GM12878 (cell line): ENCODE results near the gene CHN1. TPM values are rescaled to one million over a fixed set of nuclear protein-coding genes. Genes with fewer than 3 reads are reported as not detected.

Source experiments
- ATAC-seq: fragments of 200-7000 bp; cut with Tn5 transposase; 3 replicates; pipeline ENCODE4 v1.9.1; 2020; ENCODE audit warnings: mild to moderate bottlenecking, moderate library complexity
- BruUV-seq: library from RNA; stranded (reverse); fragments of 400-500 nt; replicated peaks from 2 replicates; lab custom pipeline; 2021; lab: Mats Ljungman, UMichigan
- CTCF ChIA-PET: fragments of 300-600 bp; sonication (Branson Sonifier 250); formaldehyde crosslinking; extraction: SDS; loops from one replicate; lab custom pipeline; 2021; ENCODE audit warnings: inconsistent platforms; lab: Yijun Ruan, JAX
- POLR2A ChIA-PET: fragments of 350-600 bp; formaldehyde crosslinking; extraction: SDS; loops from one replicate; lab custom pipeline; 2021; ENCODE audit warnings: inconsistent platforms; lab: Charles Lee
- RAD21 ChIA-PET: fragments of 300-600 bp; sonication (Branson Sonifier 250); formaldehyde crosslinking; loops from one replicate; lab custom pipeline; 2023; ENCODE audit warnings: antibody characterized with exemption; ENCODE audit not compliant: unreplicated experiment; lab: Charles Lee
- SMC1A ChIA-PET: fragments of 300-600 bp; sonication (Branson Sonifier 250); formaldehyde crosslinking; loops from one replicate; lab custom pipeline; 2023; ENCODE audit not compliant: unreplicated experiment, uncharacterized antibody; lab: Charles Lee
- DNase-seq: peaks from one replicate; pipeline ENCODE4 v3.0.0-alpha.2; 2011; ENCODE audit warnings: low read depth, low spot score
- FAIRE-seq: peaks from 3 replicates; lab custom pipeline; 2011; peaks lifted over from hg19 to GRCh38; lab: Jason Lieb, UNC
- H2AFZ ChIP-seq: 2 replicates; pipeline ENCODE4 v1.6.0; 2011; ENCODE audit warnings: low read depth, low read length, control low read depth; ENCODE audit not compliant: control insufficient read depth
- H3K27ac ChIP-seq: 2 replicates; pipeline ENCODE4 v1.5.1; 2011; ENCODE audit warnings: control low read depth; ENCODE audit not compliant: control insufficient read depth, insufficient read depth
- H3K27me3 ChIP-seq, 2 experiments: replicated peaks in 1 of 2; 2 replicates each; pipeline versions ENCODE4 v1.6.0 to v1.6.1; 2011; ENCODE audit warnings: low read length in 1 of 2; ENCODE audit not compliant: control insufficient read depth in 2 of 2, insufficient read depth in 2 of 2
- H3K36me3 ChIP-seq, 2 experiments: 2 replicates each; pipeline ENCODE4 v1.5.1; 2011; ENCODE audit warnings: low read length in 1 of 2; ENCODE audit not compliant: control insufficient read depth in 2 of 2, insufficient read depth in 2 of 2
- H3K4me1 ChIP-seq: 2 replicates; pipeline ENCODE4 v1.6.1; 2011; ENCODE audit warnings: mild to moderate bottlenecking, low read length, moderate library complexity, mixed read lengths; ENCODE audit not compliant: control insufficient read depth, insufficient read depth
- H3K4me2 ChIP-seq: 2 replicates; pipeline ENCODE4 v1.6.0; 2011; ENCODE audit warnings: control low read depth; ENCODE audit not compliant: control insufficient read depth, insufficient read depth
- H3K4me3 ChIP-seq: fragments of 200-600 bp; sonication (generic); 2 replicates; pipeline ENCODE4 v1.5.1; 2016
- H3K79me2 ChIP-seq: 2 replicates; pipeline ENCODE4 v1.6.0; 2011; ENCODE audit warnings: low read length; ENCODE audit not compliant: control insufficient read depth, insufficient read depth
- H3K9ac ChIP-seq: 2 replicates; pipeline ENCODE4 v1.8.0; 2011; ENCODE audit warnings: low read length, control low read depth, mixed read lengths; ENCODE audit not compliant: control insufficient read depth, insufficient read depth
- H3K9me3 ChIP-seq: replicated peaks from 3 replicates; pipeline ENCODE4 v1.5.1; 2011; ENCODE audit warnings: mild to moderate bottlenecking, low read length; ENCODE audit not compliant: control insufficient read depth, insufficient read depth
- H4K20me1 ChIP-seq: 2 replicates; pipeline ENCODE4 v1.6.0; 2011; ENCODE audit not compliant: control insufficient read depth, insufficient read depth
- ASH2L ChIP-seq: fragments of 300-600, 200-600 bp; sonication (generic); IDR thresholded peaks from 2 replicates; pipeline ENCODE4 v1.6.1; 2017; ENCODE audit warnings: low read depth, mild to moderate bottlenecking, borderline replicate concordance
- CBX5 ChIP-seq: sonication (generic); IDR thresholded peaks from 2 replicates; pipeline ENCODE4 v1.6.1; 2016; ENCODE audit warnings: low read depth, moderate library complexity, mild to moderate bottlenecking, inconsistent platforms
- CHD1 ChIP-seq: IDR thresholded peaks from 2 replicates; pipeline ENCODE4 v1.6.1; 2012; ENCODE audit warnings: low read depth, low read length, improper control_type of control experiment
- CHD2 ChIP-seq: IDR thresholded peaks from 2 replicates; pipeline ENCODE4 v1.6.1; 2011; ENCODE audit warnings: low read depth, low read length, improper control_type of control experiment, borderline replicate concordance
- HDAC6 ChIP-seq: fragments of 200-600 bp; sonication (generic); IDR thresholded peaks from one replicate; pipeline ENCODE4 v1.8.0; 2017; ENCODE audit warnings: antibody characterized with exemption; ENCODE audit not compliant: unreplicated experiment
- LARP7 ChIP-seq: fragments of 450-650 bp; IDR thresholded peaks from 2 replicates; pipeline ENCODE4 v1.6.1; 2017; ENCODE audit warnings: mild to moderate bottlenecking
- NR2C2 ChIP-seq: IDR thresholded peaks from 2 replicates; pipeline ENCODE4 v1.6.1; 2011; ENCODE audit warnings: borderline replicate concordance, low read depth; ENCODE audit not compliant: control insufficient read depth, insufficient read length
- RB1 ChIP-seq: fragments of 450-650 bp; formaldehyde crosslinking; IDR thresholded peaks from 2 replicates; pipeline ENCODE4 v1.6.1; 2017; ENCODE audit warnings: mild to moderate bottlenecking, borderline replicate concordance
- STAT3 ChIP-seq: IDR thresholded peaks from 2 replicates; pipeline ENCODE4 v1.6.1; 2011; ENCODE audit warnings: low read depth, low read length, improper control_type of control experiment
- TBL1XR1 ChIP-seq: IDR thresholded peaks from 2 replicates; pipeline ENCODE4 v1.6.1; 2012; ENCODE audit warnings: low read depth, low read length, improper control_type of control experiment
- WGBS: methylation state at CpG from one replicate; pipeline ENCODE4 v1.1.6; 2016; ENCODE audit warnings: low lambda C conversion rate; ENCODE audit not compliant: insufficient replicate concordance, insufficient coverage; ENCODE audit errors: missing lambda C conversion rate; 5-methylcytosine and 5-hydroxymethylcytosine counted together
- in situ Hi-C: fragments of 300-500 bp; cut with MboI; formaldehyde crosslinking; loops from 9 replicates; pipeline ENCODE4 v1.14.3; 2018; ENCODE audit warnings: mixed read lengths
- intact Hi-C: fragments of 100-400 bp; cut with micrococcal nuclease; formaldehyde crosslinking; loops from one replicate; pipeline ENCODE4 v1.14.2; 2022; ENCODE audit not compliant: unreplicated experiment
- polyA plus RNA-seq, 11 experiments: library from polyadenylated mRNA; depleted of rRNA in 4 of 11; unstranded in 6 of 11; stranded (reverse) in 5 of 11; fragments of >200 nt; fragmentation: Nextera tagmentation in 4 of 11; fragmentation: Illumina TruSeq in 1 of 11; extraction: Ambion mirVana in 4 of 11; extraction: Trizol in 1 of 11; gene quantifications; 1 replicate in 1 of 11; 2 replicates in 10 of 11; pipeline versions ENCODE4 v1.2.1 to v1.2.3, GENCODE V29; 2011 to 2016; ENCODE audit warnings: inconsistent platforms in 2 of 11, missing spikeins in 2 of 11, low read depth in 1 of 11
- total RNA-seq, 4 experiments: library from RNA; depleted of rRNA in 3 of 4; stranded (reverse); fragments of >200 nt in 3 of 4; fragmentation: Illumina TruSeq in 1 of 4; extraction: Trizol in 1 of 4; gene quantifications; 2 replicates each; pipeline versions ENCODE4 v1.2.1 to v1.2.3, GENCODE V29; 2013 to 2021
- TF ChIP-seq, protein P1 (sequence below), 3 experiments: IDR thresholded peaks in 2 of 3; conservative IDR thresholded peaks in 1 of 3; 2 replicates each; pipeline ENCODE4 v1.5.1; 2011; ENCODE audit warnings: low read depth in 3 of 3, low read length in 3 of 3, mild to moderate bottlenecking in 3 of 3, control low read depth in 2 of 3, moderate library complexity in 2 of 3, inconsistent platforms in 1 of 3, mixed read lengths in 1 of 3; ENCODE audit not compliant: control insufficient read depth in 2 of 3, insufficient read depth in 1 of 3; ENCODE audit errors: extremely low read depth in 1 of 3
- TF ChIP-seq, protein P2 (sequence below): IDR thresholded peaks from 2 replicates; pipeline ENCODE4 v1.6.1; 2012; ENCODE audit warnings: low read depth, low read length, improper control_type of control experiment
- TF ChIP-seq, protein P3 (sequence below): fragments of 450-650 bp; IDR thresholded peaks from 2 replicates; pipeline ENCODE4 v1.6.1; 2018; ENCODE audit warnings: mild to moderate bottlenecking, low read depth, moderate library complexity; ENCODE audit not compliant: partially characterized antibody

Gene CHN1
- total and polyA plus RNA-seq, 10 of the 15 experiments (the other 5 are each of a cell fraction or from before 2014, with no cell fraction given), result 0.18 to 0.92 (median 0.53) TPM; not detected in 1

DNA sequence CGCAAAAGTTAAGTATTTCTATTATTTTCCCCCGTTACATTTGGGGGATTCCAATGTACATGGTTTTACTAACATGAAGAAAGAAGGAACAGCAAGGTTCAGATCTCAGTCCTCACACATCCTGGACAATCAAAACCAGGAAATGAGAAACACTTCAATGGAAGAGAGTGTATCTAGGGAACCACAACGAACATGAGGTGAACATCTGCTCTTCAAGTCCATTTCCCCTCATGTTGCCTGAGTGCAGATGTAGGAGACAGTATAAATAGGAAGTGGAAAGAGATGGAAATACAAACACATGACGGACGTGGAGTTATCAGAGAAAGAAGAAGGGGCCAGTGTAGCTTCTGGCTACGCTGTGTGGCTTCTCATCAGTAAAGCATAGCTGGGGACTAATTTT, 52.6 kb downstream of the CHN1 start:
- in situ Hi-C loops (no loop called here), intact Hi-C loops (no loop called here)
- DNase-seq (no peak), FAIRE-seq (no peak), ATAC-seq (no peak)
- RAD21 ChIA-PET, result no interaction called here
- H3K4me1 ChIP-seq, result no peaks in the 10 kb centered on the region
- H3K4me2 ChIP-seq, result no peak overlapping the region
- TF ChIP-seq HDAC6 (no peak), RB1 (no peak)
- TF ChIP-seq, protein P1, sequence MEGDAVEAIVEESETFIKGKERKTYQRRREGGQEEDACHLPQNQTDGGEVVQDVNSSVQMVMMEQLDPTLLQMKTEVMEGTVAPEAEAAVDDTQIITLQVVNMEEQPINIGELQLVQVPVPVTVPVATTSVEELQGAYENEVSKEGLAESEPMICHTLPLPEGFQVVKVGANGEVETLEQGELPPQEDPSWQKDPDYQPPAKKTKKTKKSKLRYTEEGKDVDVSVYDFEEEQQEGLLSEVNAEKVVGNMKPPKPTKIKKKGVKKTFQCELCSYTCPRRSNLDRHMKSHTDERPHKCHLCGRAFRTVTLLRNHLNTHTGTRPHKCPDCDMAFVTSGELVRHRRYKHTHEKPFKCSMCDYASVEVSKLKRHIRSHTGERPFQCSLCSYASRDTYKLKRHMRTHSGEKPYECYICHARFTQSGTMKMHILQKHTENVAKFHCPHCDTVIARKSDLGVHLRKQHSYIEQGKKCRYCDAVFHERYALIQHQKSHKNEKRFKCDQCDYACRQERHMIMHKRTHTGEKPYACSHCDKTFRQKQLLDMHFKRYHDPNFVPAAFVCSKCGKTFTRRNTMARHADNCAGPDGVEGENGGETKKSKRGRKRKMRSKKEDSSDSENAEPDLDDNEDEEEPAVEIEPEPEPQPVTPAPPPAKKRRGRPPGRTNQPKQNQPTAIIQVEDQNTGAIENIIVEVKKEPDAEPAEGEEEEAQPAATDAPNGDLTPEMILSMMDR (IDR thresholded peaks at IDR 0.05 in 2 of 3, conservative IDR thresholded peaks at IDR 0.05 in 1 of 3; ENCODE audit: control insufficient read depth in 2 of 3, extremely low read depth in 1 of 3, insufficient read depth in 1 of 3, low read depth in 3 of 3, low read length in 3 of 3), result no peak
- H3K36me3 ChIP-seq, result no peaks in the 10 kb centered on the region
- H3K79me2 ChIP-seq, result no peaks in the 10 kb centered on the region
- no peak overlapping the region for H3K9ac ChIP-seq
- no peak overlapping the region for H2AFZ ChIP-seq
- H3K4me3 ChIP-seq, result no peak overlapping the region
- no peaks in the 10 kb centered on the region for H3K9me3 ChIP-seq
- WGBS, result 37% methylated on average over 6 of the region's 6 CpGs
- SMC1A ChIA-PET, result no interaction called here
- POLR2A ChIA-PET, result no interaction called here
- no peaks in the 10 kb centered on the region for H4K20me1 ChIP-seq
- no TSS peak for BruUV-seq
- H3K27ac ChIP-seq, result no peak overlapping the region
- CTCF ChIA-PET, result no interaction called here
- H3K27me3 ChIP-seq, result no peaks in the 10 kb centered on the region

DNA sequence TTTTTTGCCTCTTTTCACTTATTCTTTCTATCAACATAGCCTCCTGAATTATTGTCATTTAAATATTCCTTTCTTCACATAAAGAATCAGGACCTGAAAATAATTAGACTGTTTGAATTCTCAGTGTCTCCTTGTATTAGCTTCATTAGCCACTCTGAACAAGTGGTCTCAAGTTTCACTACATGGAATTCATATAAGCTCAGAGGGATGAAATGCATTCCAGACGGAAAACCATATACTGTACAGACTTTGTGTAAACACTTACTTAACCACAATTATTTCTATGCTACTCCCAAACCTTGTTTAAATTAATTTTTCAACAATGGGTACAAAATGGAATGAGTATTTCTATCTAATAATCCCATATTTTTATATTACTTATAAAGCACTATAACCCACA, 53.4 kb downstream of the CHN1 start:
- DNase-seq, result no peak
- RAD21 ChIA-PET, result no interaction called here
- SMC1A ChIA-PET, result no interaction called here
- CTCF ChIA-PET, result no interaction called here
- H3K79me2 ChIP-seq, result no peaks in the 10 kb centered on the region
- no peak for ATAC-seq
- H3K4me2 ChIP-seq, result no peak overlapping the region
- intact Hi-C loops (no loop called here), in situ Hi-C loops (no loop called here)
- H3K9me3 ChIP-seq, result no peaks in the 10 kb centered on the region
- H2AFZ ChIP-seq, result no peak overlapping the region
- no peak overlapping the region for H3K27ac ChIP-seq
- H4K20me1 ChIP-seq, result no peaks in the 10 kb centered on the region
- H3K4me1 ChIP-seq, result no peaks in the 10 kb centered on the region
- POLR2A ChIA-PET, result no interaction called here
- 0% methylated on average over 1 of the region's 1 CpG for WGBS
- H3K4me3 ChIP-seq, result no peak overlapping the region
- no peak overlapping the region for H3K9ac ChIP-seq
- no peaks in the 10 kb centered on the region for H3K27me3 ChIP-seq
- no peaks in the 10 kb centered on the region for H3K36me3 ChIP-seq
- no TSS peak for BruUV-seq
- no peak for FAIRE-seq
- TF ChIP-seq CBX5, result no peak
- TF ChIP-seq CHD1, result no peak
- TF ChIP-seq, protein P2, sequence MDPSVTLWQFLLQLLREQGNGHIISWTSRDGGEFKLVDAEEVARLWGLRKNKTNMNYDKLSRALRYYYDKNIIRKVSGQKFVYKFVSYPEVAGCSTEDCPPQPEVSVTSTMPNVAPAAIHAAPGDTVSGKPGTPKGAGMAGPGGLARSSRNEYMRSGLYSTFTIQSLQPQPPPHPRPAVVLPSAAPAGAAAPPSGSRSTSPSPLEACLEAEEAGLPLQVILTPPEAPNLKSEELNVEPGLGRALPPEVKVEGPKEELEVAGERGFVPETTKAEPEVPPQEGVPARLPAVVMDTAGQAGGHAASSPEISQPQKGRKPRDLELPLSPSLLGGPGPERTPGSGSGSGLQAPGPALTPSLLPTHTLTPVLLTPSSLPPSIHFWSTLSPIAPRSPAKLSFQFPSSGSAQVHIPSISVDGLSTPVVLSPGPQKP, result no peak
- no peak for TF ChIP-seq CHD2
- no peak for TF ChIP-seq TBL1XR1
- TF ChIP-seq ASH2L, result no peak
- no peak for TF ChIP-seq STAT3
- TF ChIP-seq LARP7, result no peak
- TF ChIP-seq, protein P3, sequence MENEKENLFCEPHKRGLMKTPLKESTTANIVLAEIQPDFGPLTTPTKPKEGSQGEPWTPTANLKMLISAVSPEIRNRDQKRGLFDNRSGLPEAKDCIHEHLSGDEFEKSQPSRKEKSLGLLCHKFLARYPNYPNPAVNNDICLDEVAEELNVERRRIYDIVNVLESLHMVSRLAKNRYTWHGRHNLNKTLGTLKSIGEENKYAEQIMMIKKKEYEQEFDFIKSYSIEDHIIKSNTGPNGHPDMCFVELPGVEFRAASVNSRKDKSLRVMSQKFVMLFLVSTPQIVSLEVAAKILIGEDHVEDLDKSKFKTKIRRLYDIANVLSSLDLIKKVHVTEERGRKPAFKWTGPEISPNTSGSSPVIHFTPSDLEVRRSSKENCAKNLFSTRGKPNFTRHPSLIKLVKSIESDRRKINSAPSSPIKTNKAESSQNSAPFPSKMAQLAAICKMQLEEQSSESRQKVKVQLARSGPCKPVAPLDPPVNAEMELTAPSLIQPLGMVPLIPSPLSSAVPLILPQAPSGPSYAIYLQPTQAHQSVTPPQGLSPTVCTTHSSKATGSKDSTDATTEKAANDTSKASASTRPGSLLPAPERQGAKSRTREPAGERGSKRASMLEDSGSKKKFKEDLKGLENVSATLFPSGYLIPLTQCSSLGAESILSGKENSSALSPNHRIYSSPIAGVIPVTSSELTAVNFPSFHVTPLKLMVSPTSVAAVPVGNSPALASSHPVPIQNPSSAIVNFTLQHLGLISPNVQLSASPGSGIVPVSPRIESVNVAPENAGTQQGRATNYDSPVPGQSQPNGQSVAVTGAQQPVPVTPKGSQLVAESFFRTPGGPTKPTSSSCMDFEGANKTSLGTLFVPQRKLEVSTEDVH, result no peak
- TF ChIP-seq NR2C2, result no peak
